Adipose tissue (tissue), 3 donors: ENCODE results near the gene ZNF415. TPM values are rescaled to one million over a fixed set of nuclear protein-coding genes. Genes with fewer than 3 reads are reported as not detected.
A peak's percentile ranks its signal among the peaks of the same experiment; 100 is the strongest.
"Not testable (repeated sequence)": the region's sequence is repeated elsewhere in the genome, so short reads cannot be mapped to it uniquely, and the experiment has no call there.

Experiments used
- H3K27ac ChIP-seq: one replicate; pipeline ENCODE4 v1.5.1; 2013; ENCODE audit warnings: low read depth, low read length
- WGBS, 3 donors: extraction: QIAGEN DNeasy Blood & Tissue Kit; methylation state at CpG; one replicate each; pipeline ENCODE4 v1.1.7; 2013; 5-methylcytosine and 5-hydroxymethylcytosine counted together
- polyA plus RNA-seq, 3 donors: library from polyadenylated mRNA; stranded (reverse); fragments of 200-250 nt; gene quantifications; one replicate each; pipeline ENCODE4 v1.2.3, GENCODE V29; 2013
- donor health status: healthy with polysubstance abuse.
- donor health status: Bipolar disorder and iron deficiency.
- donor health status: healthy.

ZNF415 gene
- polyA plus RNA-seq = 1 to 10 TPM; 4.0 to 5.3 (median 5.1) TPM

DNA sequence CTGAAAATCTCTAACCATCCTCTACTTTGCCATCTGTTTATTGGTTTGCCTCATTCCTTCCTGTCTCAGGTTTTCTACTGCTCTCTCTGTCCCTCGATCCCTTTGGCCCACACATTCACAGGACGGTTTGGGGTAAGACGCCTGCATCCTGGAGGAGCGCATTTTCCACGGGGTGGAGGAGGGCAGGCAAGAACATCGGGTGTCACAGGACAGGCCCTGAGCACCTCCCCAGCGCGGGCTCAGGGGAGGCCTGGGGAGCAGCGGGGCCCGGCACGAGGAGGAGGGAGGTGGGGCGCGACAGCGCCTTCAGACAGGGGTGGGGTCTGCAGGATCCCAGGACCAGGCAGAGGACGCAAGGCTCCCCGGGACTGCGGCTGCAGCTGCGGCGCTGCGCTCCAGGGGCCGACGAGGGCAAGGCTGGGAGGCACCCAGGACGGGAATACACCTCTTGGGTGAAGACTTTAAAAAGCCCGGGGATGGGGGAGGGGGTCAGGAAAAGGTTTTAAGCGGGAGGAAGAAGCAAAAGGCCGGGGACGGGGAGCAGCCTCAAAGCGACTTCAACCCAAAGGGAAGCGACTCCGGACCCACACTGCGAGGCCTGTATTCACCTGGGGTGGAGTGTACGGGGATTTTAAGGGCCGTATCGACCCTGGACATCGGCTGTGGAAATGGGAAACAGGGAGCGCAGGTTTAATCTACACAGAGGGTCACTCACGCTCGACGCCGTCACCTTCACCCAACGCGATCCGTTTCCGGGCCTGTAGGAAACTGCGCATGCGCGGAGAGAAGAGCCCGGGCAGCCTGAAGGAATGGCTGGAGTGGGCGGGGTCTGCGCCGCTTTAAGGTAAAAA lies at the start of gene ZNF415:
Gene ZNF415, minus strand, starts transcription at position 770 of the 851 bp plus-strand sequence. CDS start 10,234 bp downstream, outside the sequence.
- H3K27ac ChIP-seq = no peak within 1 kb of the TSS
- WGBS, 3 donors = 0 to 2% (median 1%) methylated on average over 51 of the region's 51 CpGs

DNA sequence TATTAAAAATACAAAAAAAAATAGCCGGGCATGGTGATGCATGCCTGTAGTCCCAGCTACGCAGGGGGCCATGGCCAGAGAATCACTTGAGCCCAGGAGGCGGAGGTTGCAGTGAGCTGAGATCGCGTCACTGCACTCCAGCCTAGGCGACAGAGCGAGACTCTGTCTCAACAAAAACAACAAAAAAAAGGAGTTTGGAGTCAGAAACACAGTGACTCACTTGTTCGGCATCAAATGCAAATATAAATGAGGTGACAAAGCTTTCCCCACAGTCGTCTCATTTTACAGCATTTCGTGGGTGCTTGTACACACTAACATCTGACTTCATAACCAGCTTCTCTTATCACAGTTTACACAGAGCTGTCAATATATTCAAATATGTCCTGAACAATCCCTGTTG lies 49.5 kb upstream of the ZNF415 start:
- no peak overlapping the region for H3K27ac ChIP-seq
- WGBS, 3 donors = 87 to 98% (median 95%) methylated on average over 10 of the region's 10 CpGs

DNA sequence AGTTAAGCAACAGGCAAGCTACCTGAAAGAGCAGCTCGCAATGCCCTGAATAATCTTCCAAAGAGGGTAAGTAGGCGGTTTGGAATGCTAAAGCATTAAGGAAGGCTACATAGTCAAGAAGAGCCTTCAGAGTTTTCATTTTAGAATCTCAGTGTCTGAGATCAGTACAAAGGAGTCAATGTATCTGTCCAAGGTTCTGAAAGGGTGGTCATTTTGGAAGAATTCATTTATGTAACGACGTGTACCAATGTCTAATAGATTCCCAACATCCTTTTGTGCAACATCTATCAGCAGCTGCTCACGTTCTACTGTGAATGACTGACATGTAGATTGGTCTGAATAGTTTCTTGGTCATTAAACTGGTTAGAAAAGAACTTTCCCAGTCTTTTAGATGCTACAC lies 45.3 kb upstream of the ZNF415 start:
- H3K27ac ChIP-seq = no peak overlapping the region
- 90 to 95% (median 92%) methylated on average over 5 of the region's 5 CpGs for WGBS, 3 donors

DNA sequence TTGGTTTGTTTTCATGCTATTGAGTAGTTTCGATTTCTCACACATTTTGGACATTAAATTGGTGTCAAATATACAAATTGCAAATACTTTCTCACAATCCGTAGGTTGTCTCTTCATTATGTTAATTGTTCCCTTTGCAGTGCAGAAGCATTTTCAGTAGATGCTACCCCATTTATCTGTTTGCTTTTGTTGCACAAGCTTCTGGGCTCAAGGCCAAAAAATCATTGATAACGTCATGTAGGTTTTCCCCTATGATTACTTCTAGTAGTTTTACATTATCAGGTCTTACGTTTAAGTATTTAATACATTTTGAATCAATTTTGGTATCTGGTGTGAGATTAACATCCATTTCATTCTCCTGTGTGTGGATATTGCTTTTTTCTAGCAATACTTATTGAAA lies 40.2 kb upstream of the ZNF415 start:
- H3K27ac ChIP-seq = no peak overlapping the region
- WGBS, 3 donors = 39 to 58% (median 58%) methylated on average over 4 of the region's 4 CpGs

DNA sequence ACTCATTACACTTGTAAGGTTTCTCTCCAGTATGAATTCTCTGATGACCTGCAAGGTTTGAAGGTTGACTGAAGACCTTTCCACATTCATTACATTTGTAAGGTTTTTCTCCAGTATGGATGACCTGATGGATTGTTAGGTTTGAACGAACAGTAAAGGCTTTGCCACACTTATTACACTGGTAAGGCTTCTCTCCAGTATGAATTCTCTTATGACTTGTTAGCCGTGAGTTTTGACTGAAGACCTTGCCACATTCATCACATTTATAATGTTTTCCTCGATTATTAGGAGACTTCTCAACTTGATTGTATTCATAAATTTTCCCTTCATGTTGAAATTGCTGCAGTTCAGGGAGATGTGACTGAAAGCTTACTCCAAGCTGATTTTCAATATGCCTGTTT lies 33.0 kb upstream of the ZNF415 start:
- 94 to 96% (median 95%) methylated on average over 3 of the region's 3 CpGs for WGBS, 3 donors
- no peak overlapping the region for H3K27ac ChIP-seq

DNA sequence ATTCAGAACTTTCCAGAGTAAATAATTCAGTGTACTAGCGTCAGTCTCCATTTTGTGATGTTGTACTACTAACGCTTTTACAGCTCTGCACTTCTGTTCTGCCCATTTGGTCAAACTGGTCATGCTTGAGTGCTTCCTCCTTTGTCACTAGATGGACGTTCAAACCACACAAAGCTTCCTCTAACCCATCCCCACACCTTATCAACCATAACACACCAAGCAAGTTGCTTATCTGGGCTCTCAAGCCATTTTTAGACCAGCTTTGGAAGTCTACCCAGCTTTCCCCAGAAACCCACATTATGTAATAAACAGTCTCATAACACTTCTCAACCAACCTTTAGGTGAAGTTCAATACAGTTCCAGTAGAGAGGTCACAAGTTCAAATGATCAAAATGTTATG lies 28.4 kb upstream of the ZNF415 start:
- H3K27ac ChIP-seq = no peak overlapping the region
- WGBS, 3 donors = 64 to 75% (median 68%) methylated on average over 3 of the region's 3 CpGs

DNA sequence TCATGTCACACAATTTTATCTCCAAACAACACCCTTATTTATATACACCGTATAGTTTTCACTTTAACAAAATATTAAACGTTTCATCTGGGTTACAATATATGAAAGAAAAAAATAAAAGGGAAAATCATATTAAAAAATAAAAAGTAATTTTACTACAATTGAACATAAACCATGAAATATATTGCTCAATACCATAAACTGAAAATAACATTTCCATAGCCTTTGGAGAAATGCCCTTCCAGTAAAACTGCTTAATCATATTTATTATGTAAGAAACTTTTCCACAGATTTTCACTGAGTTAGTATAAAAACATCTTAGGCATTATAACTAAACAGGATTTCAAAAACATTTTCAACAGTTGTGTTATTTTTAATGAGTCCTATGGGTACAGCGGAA lies 27.6 kb upstream of the ZNF415 start:
- 88 to 92% (median 91%) methylated on average over 3 of the region's 3 CpGs for WGBS, 3 donors
- H3K27ac ChIP-seq = no peak overlapping the region

DNA sequence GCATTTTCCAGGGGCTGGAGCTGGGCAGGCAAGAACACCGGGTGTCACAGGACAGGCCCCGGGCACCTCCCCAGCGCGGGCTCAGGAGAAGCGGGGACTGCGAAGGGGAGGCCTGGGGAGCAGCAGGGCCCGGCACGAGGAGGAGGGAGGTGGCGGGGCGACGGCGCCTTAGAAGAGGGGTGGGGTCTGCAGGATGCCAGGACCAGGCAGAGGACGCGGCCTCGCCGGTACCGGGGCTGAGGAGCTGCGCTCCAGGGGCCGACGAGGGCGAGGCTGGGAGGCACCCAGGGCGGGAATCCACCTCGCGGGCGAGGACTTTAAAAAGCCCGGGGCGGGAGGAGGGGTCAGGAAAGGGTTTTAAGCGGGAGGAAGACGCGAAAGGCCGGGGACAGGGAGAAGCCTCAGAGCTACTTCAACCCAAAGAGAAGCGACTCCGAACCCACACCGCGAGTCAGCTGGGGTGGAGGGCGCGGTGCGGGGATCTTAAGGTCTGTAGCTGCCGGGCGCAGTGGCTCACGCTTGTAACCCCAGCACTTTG lies 25.5 kb upstream of the ZNF415 start:
- WGBS, 3 donors = 0 to 1% (median 1%) methylated on average over 41 of the region's 41 CpGs
- H3K27ac ChIP-seq = peak overlapping the region; percentile 0

DNA sequence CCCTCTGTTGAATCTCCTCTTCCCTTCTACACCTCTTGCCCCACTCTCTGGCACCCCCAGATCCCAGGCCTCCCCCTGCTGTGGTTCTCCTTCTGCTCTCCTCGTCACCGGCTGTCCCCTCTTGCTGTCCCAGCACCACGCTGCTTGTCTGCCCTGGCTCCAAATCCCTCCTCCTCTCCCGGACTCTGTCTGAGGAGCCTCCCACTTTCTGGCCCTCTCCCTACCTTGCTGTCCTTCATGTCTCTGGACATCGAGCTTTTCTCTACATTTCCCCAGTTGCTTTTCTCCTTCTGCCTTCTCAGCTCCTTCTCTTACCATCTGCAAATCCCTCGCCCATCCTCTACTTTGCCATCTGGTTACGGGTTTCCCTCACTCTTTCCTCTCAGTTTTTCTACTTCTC lies 24.9 kb upstream of the ZNF415 start:
- 15 to 39% (median 31%) methylated on average over 7 of the region's 7 CpGs for WGBS, 3 donors
- no peak overlapping the region for H3K27ac ChIP-seq

DNA sequence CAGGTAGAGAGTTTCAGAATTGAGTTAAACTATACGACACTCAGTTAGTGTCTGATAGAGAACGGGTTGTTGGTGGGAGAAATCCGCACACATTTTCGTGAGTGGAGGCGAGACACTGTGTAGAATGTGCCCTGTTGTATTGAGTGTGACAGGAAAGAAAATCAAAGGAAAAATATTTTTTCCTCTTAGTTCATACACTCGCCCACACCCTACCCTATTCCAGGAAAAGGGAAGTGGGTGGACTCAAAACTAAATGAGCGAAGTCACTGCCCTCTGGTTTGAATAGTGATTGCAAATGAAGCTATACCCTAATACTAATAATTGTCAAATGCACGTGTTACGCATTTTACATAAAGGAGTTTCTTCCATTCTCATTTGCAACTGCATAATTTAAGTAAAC lies 24.1 kb upstream of the ZNF415 start:
- H3K27ac ChIP-seq = no peak overlapping the region
- 72 to 84% (median 77%) methylated on average over 9 of the region's 9 CpGs for WGBS, 3 donors

DNA sequence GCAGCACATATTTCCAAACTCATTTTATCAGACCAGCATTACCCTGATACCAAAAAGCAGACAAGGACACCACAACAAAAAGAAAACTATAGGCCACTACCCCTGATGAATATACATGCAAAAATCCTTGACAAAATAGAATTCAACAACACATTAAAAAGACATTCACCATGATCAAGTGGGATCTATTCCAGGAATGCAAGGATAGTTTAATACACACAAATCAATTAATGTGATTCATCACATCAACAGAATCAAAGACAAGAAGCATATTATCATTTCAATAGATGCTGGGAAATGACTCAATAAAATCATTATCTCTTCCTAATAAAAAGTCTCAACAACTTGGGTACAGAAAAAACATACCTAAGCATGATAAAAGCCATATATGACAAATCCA lies 14.9 kb upstream of the ZNF415 start:
- no peak overlapping the region for H3K27ac ChIP-seq

DNA sequence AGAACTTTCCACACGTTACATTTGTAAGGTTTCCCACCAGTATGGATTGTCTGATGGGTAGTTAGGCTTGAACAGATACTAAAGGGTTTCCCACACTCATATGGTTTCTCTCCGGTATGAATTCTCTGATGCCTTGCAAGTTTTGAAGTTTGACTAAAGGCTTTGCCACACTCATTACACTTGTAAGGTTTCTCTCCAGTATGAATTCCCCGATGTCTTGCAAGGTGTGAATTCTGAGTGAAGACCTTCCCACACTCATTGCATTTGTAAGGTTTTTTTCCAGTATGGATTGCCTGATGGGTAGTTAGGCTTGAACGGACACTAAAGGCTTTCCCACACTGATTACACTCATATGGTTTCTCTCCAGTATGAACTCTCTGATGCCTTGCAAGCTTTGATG lies 7.6 kb upstream of the ZNF415 start:
- WGBS, 3 donors = 96 to 99% (median 99%) methylated on average over 4 of the region's 4 CpGs
- no peak overlapping the region for H3K27ac ChIP-seq

DNA sequence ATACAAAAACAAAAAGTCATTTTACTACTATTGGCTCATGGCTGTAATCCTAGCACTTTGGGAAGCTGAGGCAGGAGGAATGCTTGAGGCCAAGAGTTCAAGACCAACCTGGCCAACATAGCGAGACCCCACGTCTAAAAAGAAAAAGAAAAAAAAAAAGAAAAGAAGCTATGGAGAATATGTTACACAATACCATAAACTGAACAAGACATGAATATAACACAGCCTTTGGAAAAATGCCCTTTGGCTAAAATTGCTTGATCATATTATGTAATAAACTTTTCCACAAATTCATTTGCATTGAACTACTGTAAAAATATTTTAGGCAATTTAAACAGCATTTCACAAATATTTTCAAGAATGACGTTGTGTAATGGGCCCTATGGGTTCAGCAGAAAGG lies 3.7 kb upstream of the ZNF415 start:
- WGBS, 3 donors = 85 to 92% (median 86%) methylated on average over 3 of the region's 3 CpGs
- no peak overlapping the region for H3K27ac ChIP-seq

DNA sequence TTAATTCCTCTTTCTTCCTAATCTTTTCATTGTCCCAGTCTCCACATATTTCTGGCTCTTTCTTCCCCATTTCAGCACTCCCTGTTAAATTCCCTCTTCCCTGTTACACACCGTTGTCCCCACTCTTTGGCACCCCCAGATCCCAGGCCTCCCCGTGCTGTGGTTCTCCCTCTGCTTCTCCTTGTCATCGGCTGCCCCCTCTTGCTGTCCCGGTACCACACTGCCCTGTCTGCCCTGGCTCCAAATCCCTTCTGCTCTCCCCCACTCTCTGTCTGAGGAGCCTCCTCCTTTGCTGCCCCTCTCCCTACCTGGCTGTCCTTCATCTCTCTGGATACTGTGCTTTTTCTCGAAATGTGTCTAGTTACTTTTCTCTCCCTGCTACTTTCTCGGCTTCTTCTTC lies 983 bp downstream of the ZNF415 start:
- no peak overlapping the region for H3K27ac ChIP-seq
- 27 to 49% (median 33%) methylated on average over 6 of the region's 6 CpGs for WGBS, 3 donors

DNA sequence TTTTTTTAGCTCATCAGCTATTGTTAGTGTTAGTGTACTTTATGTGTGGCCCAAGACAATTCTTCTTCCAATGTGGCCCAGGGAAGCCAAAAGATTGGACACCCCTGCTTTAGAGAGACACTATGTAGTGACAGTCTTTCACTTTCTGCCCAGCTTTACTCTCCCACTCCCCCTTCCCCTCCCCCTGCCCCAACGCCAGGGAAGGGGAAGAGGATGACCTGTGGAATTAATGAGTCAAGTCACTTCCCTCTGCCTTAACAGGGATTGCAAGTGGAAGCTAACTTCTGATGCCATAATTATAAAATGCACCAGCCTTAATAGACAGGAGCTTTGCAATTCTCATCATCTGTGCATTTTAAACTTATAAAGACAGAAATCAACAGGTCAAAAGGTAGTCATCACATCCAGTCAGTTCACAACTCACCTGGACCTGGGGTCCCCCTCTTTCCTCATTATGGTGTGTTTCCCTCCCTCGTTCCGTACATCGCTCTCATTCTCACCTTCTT lies 1.6 kb downstream of the ZNF415 start:
- 80 to 90% (median 87%) methylated on average over 3 to 4 of the region's 4 CpGs for WGBS, 3 donors
- H3K27ac ChIP-seq = no peak overlapping the region

DNA sequence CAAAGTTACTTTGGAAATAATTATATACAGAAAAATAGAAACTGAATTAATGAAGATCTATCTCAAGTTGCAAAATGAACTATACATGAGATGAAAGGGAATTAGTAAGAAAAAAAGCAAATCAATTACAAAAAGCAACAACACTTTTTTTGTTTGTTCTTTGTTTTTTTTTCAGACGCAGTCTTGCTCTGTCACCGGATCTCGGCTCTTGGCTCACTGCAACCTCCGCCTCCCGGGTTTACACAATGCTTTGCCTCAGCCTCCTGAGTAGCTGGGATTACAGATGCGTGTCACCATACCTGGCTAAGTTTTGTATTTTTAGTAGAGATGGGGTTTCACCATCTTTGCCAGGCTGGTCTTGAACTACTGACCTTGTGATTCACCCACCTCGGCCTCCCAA lies 2.2 kb downstream of the ZNF415 start:
- WGBS, 3 donors = 60 to 78% (median 75%) methylated on average over 7 of the region's 7 CpGs

DNA sequence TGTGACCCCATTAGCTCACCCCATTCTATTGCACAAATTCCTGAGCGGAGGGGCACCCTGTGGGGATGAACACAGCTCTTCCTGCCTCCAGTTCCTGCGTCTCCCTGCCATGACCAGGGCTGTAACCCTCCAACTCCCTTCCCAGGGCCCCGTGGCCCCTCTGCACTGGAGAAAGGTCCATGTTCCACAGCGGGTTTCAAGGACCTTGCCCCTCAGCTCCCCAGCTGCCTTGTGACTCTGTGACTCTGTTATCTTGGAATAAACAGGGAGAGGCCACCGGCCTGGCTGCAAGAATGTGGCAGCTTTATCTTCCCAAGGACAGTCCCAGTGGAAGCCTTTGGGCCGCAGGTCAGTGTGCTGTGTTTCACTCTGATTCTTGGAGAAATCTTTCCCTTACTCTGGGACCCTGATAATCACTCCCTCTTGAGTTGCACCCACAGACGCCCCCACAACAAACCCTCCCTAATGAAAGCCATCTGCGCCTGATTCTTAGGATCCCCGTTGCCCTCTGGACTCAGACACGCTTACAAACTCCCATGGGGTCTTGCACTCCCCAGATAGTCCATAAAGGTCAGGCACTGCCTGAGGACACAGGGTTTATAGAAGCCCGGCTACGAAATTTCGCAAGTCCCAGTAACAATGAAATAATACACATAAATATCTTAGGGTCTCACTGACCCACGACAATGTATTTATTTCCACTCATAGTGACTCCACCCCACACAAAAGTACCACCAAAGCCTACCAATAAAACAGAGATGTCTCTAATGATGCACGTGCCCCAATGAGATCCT lies 5.8 kb downstream of the ZNF415 start:
- WGBS, 3 donors = 50 to 70% (median 66%) methylated on average over 8 of the region's 15 CpGs
- H3K27ac ChIP-seq = not testable (repeated sequence)

More for the DNA sequence above, 2.2 kb downstream of the ZNF415 start:
- no peak overlapping the region for H3K27ac ChIP-seq

DNA sequence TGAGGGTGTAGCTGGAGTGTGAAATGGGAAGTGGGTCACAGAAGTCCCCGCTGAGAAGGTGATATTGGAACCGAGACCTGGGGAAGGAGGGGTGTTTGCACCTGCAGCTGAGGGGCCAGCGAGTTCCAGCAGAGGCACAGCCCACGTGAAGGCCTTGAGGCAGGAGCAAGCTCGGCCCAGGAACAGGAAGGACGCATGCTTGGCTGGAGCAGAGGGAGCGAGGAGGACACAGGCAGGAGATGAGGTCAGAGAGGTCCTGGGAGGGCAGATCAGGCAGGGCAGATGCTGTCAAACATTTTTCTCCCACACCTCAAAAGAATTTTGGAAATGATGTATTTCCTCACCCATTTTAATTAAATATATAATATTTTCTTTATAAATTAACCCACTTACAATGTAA lies 9.3 kb downstream of the ZNF415 start:
- H3K27ac ChIP-seq = no peak overlapping the region
- 78 to 82% (median 78%) methylated on average over 7 of the region's 7 CpGs for WGBS, 3 donors

DNA sequence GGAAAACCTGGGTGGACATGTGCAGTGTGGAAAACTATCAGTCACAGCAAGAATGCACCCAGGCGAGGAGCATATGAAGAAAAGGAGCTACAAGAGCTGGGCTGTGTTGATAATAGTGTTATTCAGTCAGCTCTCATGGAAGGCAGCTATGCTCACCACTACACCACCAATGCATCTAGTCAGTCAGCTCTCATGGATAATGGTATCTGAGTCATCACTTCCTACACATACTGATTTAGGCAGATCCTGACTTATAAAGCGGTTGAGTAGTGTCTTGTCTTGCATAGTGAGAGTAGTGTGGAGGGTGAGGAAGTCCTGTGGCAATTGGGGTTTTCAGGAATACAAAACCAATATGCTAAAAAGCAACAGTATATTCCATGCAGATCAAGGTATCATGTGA lies 20.4 kb downstream of the ZNF415 start:
- 94 to 98% (median 97%) methylated on average over 2 of the region's 2 CpGs for WGBS, 3 donors
- no peak overlapping the region for H3K27ac ChIP-seq
